GM12878 (cell line): ENCODE data around the gene LRP8. TPM values are rescaled to one million over a fixed set of nuclear protein-coding genes. Genes with fewer than 3 reads are reported as not detected.
A peak's percentile ranks its signal among the peaks of the same experiment; 100 is the strongest.

Experiments used
- ATAC-seq: fragments of 200-7000 bp; cut with Tn5 transposase; 3 replicates; pipeline ENCODE4 v1.9.1; 2020; ENCODE audit warnings: mild to moderate bottlenecking, moderate library complexity
- BruUV-seq: library from RNA; stranded (reverse); fragments of 400-500 nt; replicated peaks from 2 replicates; lab custom pipeline; 2021; lab: Mats Ljungman, UMichigan
- CTCF ChIA-PET: fragments of 300-600 bp; sonication (Branson Sonifier 250); formaldehyde crosslinking; extraction: SDS; loops from one replicate; lab custom pipeline; 2021; ENCODE audit warnings: inconsistent platforms; lab: Yijun Ruan, JAX
- POLR2A ChIA-PET: fragments of 350-600 bp; formaldehyde crosslinking; extraction: SDS; loops from one replicate; lab custom pipeline; 2021; ENCODE audit warnings: inconsistent platforms; lab: Charles Lee
- RAD21 ChIA-PET: fragments of 300-600 bp; sonication (Branson Sonifier 250); formaldehyde crosslinking; loops from one replicate; lab custom pipeline; 2023; ENCODE audit warnings: antibody characterized with exemption; ENCODE audit not compliant: unreplicated experiment; lab: Charles Lee
- SMC1A ChIA-PET: fragments of 300-600 bp; sonication (Branson Sonifier 250); formaldehyde crosslinking; loops from one replicate; lab custom pipeline; 2023; ENCODE audit not compliant: unreplicated experiment, uncharacterized antibody; lab: Charles Lee
- DNase-seq: peaks from one replicate; pipeline ENCODE4 v3.0.0-alpha.2; 2011; ENCODE audit warnings: low read depth, low spot score
- FAIRE-seq: peaks from 3 replicates; lab custom pipeline; 2011; peaks lifted over from hg19 to GRCh38; lab: Jason Lieb, UNC
- H2AFZ ChIP-seq: 2 replicates; pipeline ENCODE4 v1.6.0; 2011; ENCODE audit warnings: low read depth, low read length, control low read depth; ENCODE audit not compliant: control insufficient read depth
- H3K27ac ChIP-seq: 2 replicates; pipeline ENCODE4 v1.5.1; 2011; ENCODE audit warnings: control low read depth; ENCODE audit not compliant: control insufficient read depth, insufficient read depth
- H3K27me3 ChIP-seq, 2 experiments: replicated peaks in 1 of 2; 2 replicates each; pipeline versions ENCODE4 v1.6.0 to v1.6.1; 2011; ENCODE audit warnings: low read length in 1 of 2; ENCODE audit not compliant: control insufficient read depth in 2 of 2, insufficient read depth in 2 of 2
- H3K36me3 ChIP-seq, 2 experiments: 2 replicates each; pipeline ENCODE4 v1.5.1; 2011; ENCODE audit warnings: low read length in 1 of 2; ENCODE audit not compliant: control insufficient read depth in 2 of 2, insufficient read depth in 2 of 2
- H3K4me1 ChIP-seq: 2 replicates; pipeline ENCODE4 v1.6.1; 2011; ENCODE audit warnings: mild to moderate bottlenecking, low read length, moderate library complexity, mixed read lengths; ENCODE audit not compliant: control insufficient read depth, insufficient read depth
- H3K4me2 ChIP-seq: 2 replicates; pipeline ENCODE4 v1.6.0; 2011; ENCODE audit warnings: control low read depth; ENCODE audit not compliant: control insufficient read depth, insufficient read depth
- H3K4me3 ChIP-seq: fragments of 200-600 bp; sonication (generic); 2 replicates; pipeline ENCODE4 v1.5.1; 2016
- H3K79me2 ChIP-seq: 2 replicates; pipeline ENCODE4 v1.6.0; 2011; ENCODE audit warnings: low read length; ENCODE audit not compliant: control insufficient read depth, insufficient read depth
- H3K9ac ChIP-seq: 2 replicates; pipeline ENCODE4 v1.8.0; 2011; ENCODE audit warnings: low read length, control low read depth, mixed read lengths; ENCODE audit not compliant: control insufficient read depth, insufficient read depth
- H3K9me3 ChIP-seq: replicated peaks from 3 replicates; pipeline ENCODE4 v1.5.1; 2011; ENCODE audit warnings: mild to moderate bottlenecking, low read length; ENCODE audit not compliant: control insufficient read depth, insufficient read depth
- H4K20me1 ChIP-seq: 2 replicates; pipeline ENCODE4 v1.6.0; 2011; ENCODE audit not compliant: control insufficient read depth, insufficient read depth
- BACH1 ChIP-seq: fragments of 450-650 bp; IDR thresholded peaks from 2 replicates; pipeline ENCODE4 v1.6.1; 2017; ENCODE audit warnings: mild to moderate bottlenecking, borderline replicate concordance
- CBX5 ChIP-seq: sonication (generic); IDR thresholded peaks from 2 replicates; pipeline ENCODE4 v1.6.1; 2016; ENCODE audit warnings: low read depth, moderate library complexity, mild to moderate bottlenecking, inconsistent platforms
- CHD2 ChIP-seq: IDR thresholded peaks from 2 replicates; pipeline ENCODE4 v1.6.1; 2011; ENCODE audit warnings: low read depth, low read length, improper control_type of control experiment, borderline replicate concordance
- FOS ChIP-seq: IDR thresholded peaks from 3 replicates; pipeline ENCODE4 v1.6.1; 2011; ENCODE audit warnings: borderline replicate concordance; ENCODE audit not compliant: insufficient read length; ENCODE audit errors: extremely low read depth
- FOXM1 ChIP-seq: IDR thresholded peaks from 2 replicates; pipeline ENCODE4 v1.6.1; 2012; ENCODE audit warnings: low read depth, mild to moderate bottlenecking, inconsistent platforms, low read length, moderate library complexity
- NFIC ChIP-seq: IDR thresholded peaks from 2 replicates; pipeline ENCODE4 v1.6.1; 2012; ENCODE audit warnings: low read depth, mild to moderate bottlenecking, inconsistent platforms, low read length, moderate library complexity
- RAD21 ChIP-seq: IDR thresholded peaks from 2 replicates; pipeline ENCODE4 v1.6.1; 2011; ENCODE audit warnings: mild to moderate bottlenecking, low read depth, low read length, moderate library complexity; ENCODE audit not compliant: insufficient read depth
- RB1 ChIP-seq: fragments of 450-650 bp; formaldehyde crosslinking; IDR thresholded peaks from 2 replicates; pipeline ENCODE4 v1.6.1; 2017; ENCODE audit warnings: mild to moderate bottlenecking, borderline replicate concordance
- RBBP5 ChIP-seq: fragments of 200-600 bp; sonication (generic); conservative IDR thresholded peaks from 2 replicates; pipeline ENCODE4 v1.6.1; 2016
- RUNX3 ChIP-seq: IDR thresholded peaks from 2 replicates; pipeline ENCODE4 v1.6.1; 2012; ENCODE audit warnings: low read length, inconsistent platforms
- ZNF24 ChIP-seq: fragments of 450-650 bp; IDR thresholded peaks from 2 replicates; pipeline ENCODE4 v1.6.1; 2017; ENCODE audit warnings: antibody characterized with exemption, mild to moderate bottlenecking
- WGBS: methylation state at CpG from one replicate; pipeline ENCODE4 v1.1.6; 2016; ENCODE audit warnings: low lambda C conversion rate; ENCODE audit not compliant: insufficient replicate concordance, insufficient coverage; ENCODE audit errors: missing lambda C conversion rate; 5-methylcytosine and 5-hydroxymethylcytosine counted together
- in situ Hi-C: fragments of 300-500 bp; cut with MboI; formaldehyde crosslinking; loops from 9 replicates; pipeline ENCODE4 v1.14.3; 2018; ENCODE audit warnings: mixed read lengths
- intact Hi-C: fragments of 100-400 bp; cut with micrococcal nuclease; formaldehyde crosslinking; loops from one replicate; pipeline ENCODE4 v1.14.2; 2022; ENCODE audit not compliant: unreplicated experiment
- polyA plus RNA-seq, 11 experiments: library from polyadenylated mRNA; depleted of rRNA in 4 of 11; unstranded in 6 of 11; stranded (reverse) in 5 of 11; fragments of >200 nt; fragmentation: Nextera tagmentation in 4 of 11; fragmentation: Illumina TruSeq in 1 of 11; extraction: Ambion mirVana in 4 of 11; extraction: Trizol in 1 of 11; gene quantifications; 1 replicate in 1 of 11; 2 replicates in 10 of 11; pipeline versions ENCODE4 v1.2.1 to v1.2.3, GENCODE V29; 2011 to 2016; ENCODE audit warnings: inconsistent platforms in 2 of 11, missing spikeins in 2 of 11, low read depth in 1 of 11
- total RNA-seq, 4 experiments: library from RNA; depleted of rRNA in 3 of 4; stranded (reverse); fragments of >200 nt in 3 of 4; fragmentation: Illumina TruSeq in 1 of 4; extraction: Trizol in 1 of 4; gene quantifications; 2 replicates each; pipeline versions ENCODE4 v1.2.1 to v1.2.3, GENCODE V29; 2013 to 2021
- TF ChIP-seq, protein P1 (sequence below): fragments of 450-650 bp; formaldehyde crosslinking; IDR thresholded peaks from 2 replicates; pipeline ENCODE4 v1.4.0; 2020; ENCODE audit warnings: mild to moderate bottlenecking, moderate library complexity
- TF ChIP-seq, protein P2 (sequence below), 3 experiments: IDR thresholded peaks in 2 of 3; conservative IDR thresholded peaks in 1 of 3; 2 replicates each; pipeline ENCODE4 v1.5.1; 2011; ENCODE audit warnings: low read depth in 3 of 3, low read length in 3 of 3, mild to moderate bottlenecking in 3 of 3, control low read depth in 2 of 3, moderate library complexity in 2 of 3, inconsistent platforms in 1 of 3, mixed read lengths in 1 of 3; ENCODE audit not compliant: control insufficient read depth in 2 of 3, insufficient read depth in 1 of 3; ENCODE audit errors: extremely low read depth in 1 of 3
- TF ChIP-seq, protein P3 (sequence below): IDR thresholded peaks from 2 replicates; pipeline ENCODE4 v1.6.1; 2011; ENCODE audit warnings: low read depth, mild to moderate bottlenecking, low read length, moderate library complexity, borderline replicate concordance; ENCODE audit errors: extremely low read depth
- TF ChIP-seq, protein P4 (sequence below): IDR thresholded peaks from 2 replicates; pipeline ENCODE4 v1.6.1; 2012; ENCODE audit warnings: mild to moderate bottlenecking, low read depth, low read length

Gene LRP8
- total and polyA plus RNA-seq, 10 of the 15 experiments (the other 5 are each of a cell fraction or from before 2014, with no cell fraction given): 2.8 to 40.5 (median 22.3) TPM

DNA sequence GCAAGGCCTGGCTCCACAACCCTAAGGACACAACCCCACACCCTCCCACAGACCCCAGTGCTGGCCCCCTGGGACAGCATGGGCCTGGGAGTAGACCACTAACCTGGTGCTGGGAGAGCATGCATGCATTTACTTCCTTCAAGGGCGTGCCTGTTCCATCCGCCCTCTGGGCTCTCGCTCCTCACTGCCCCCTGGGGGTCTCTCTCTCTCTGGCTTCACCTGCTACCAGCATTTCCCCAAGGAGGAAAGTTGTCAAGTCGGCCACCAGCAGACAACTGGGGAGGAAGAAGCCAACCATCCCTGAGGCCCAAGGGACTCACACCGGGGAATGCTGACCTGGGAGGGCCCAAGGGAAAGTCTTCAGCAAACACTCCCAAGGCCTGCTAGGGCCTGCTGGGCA, 6.5 kb downstream of the LRP8 start:
- H2AFZ ChIP-seq: no peak overlapping the region
- no peaks in the 10 kb centered on the region for H3K9me3 ChIP-seq
- no peak for ATAC-seq
- FAIRE-seq: no peak
- SMC1A ChIA-PET: interaction anchor here (1.8 kb wide), 1 partner anchor 35 kb away, joined by 4 read pairs; no protein-coding TSS in a partner anchor
- peaks cover 19% of the 10 kb centered on the region for H3K4me1 ChIP-seq
- in situ Hi-C loops (no loop called here), intact Hi-C loops (no loop called here)
- CTCF ChIA-PET: interaction anchor here (0.9 to 2.3 kb wide), 3 partner anchors 43 to 82 kb away, joined by 3 to 8 read pairs (median 4); no protein-coding TSS in a partner anchor
- WGBS: 61% methylated on average over 5 of the region's 5 CpGs
- no peak overlapping the region for H3K27ac ChIP-seq
- RAD21 ChIA-PET: interaction anchor here (1.7 kb wide), 1 partner anchor 25 kb away, joined by 5 read pairs; no protein-coding TSS in a partner anchor
- DNase-seq: no peak
- no peak overlapping the region for H3K4me2 ChIP-seq
- BruUV-seq: no TSS peak
- no peak overlapping the region for H3K9ac ChIP-seq
- peaks cover 28 to 30% of the 10 kb centered on the region in 2 experiments for H3K36me3 ChIP-seq
- H3K79me2 ChIP-seq: peaks cover 39% of the 10 kb centered on the region
- H4K20me1 ChIP-seq: no peaks in the 10 kb centered on the region
- no peaks in the 10 kb centered on the region for H3K27me3 ChIP-seq
- POLR2A ChIA-PET: interaction anchor here (1.0 kb wide), 1 partner anchor 46 kb away, joined by 3 read pairs; no protein-coding TSS in a partner anchor
- no peak overlapping the region for H3K4me3 ChIP-seq
- TF ChIP-seq FOS (no peak), NFIC (no peak), ZNF24 (no peak), BACH1 (no peak), FOXM1 (no peak), RUNX3 (no peak), CHD2 (no peak), CBX5 (no peak), RAD21 (0 out of 2 replicates have a peak, but pooled peaks have one; percentile 22), RBBP5 (no peak), RB1 (no peak)
- TF ChIP-seq, protein P1, sequence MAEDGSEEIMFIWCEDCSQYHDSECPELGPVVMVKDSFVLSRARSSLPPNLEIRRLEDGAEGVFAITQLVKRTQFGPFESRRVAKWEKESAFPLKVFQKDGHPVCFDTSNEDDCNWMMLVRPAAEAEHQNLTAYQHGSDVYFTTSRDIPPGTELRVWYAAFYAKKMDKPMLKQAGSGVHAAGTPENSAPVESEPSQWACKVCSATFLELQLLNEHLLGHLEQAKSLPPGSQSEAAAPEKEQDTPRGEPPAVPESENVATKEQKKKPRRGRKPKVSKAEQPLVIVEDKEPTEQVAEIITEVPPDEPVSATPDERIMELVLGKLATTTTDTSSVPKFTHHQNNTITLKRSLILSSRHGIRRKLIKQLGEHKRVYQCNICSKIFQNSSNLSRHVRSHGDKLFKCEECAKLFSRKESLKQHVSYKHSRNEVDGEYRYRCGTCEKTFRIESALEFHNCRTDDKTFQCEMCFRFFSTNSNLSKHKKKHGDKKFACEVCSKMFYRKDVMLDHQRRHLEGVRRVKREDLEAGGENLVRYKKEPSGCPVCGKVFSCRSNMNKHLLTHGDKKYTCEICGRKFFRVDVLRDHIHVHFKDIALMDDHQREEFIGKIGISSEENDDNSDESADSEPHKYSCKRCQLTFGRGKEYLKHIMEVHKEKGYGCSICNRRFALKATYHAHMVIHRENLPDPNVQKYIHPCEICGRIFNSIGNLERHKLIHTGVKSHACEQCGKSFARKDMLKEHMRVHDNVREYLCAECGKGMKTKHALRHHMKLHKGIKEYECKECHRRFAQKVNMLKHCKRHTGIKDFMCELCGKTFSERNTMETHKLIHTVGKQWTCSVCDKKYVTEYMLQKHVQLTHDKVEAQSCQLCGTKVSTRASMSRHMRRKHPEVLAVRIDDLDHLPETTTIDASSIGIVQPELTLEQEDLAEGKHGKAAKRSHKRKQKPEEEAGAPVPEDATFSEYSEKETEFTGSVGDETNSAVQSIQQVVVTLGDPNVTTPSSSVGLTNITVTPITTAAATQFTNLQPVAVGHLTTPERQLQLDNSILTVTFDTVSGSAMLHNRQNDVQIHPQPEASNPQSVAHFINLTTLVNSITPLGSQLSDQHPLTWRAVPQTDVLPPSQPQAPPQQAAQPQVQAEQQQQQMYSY (CRISPR knock-in tag): no peak
- TF ChIP-seq, protein P2, sequence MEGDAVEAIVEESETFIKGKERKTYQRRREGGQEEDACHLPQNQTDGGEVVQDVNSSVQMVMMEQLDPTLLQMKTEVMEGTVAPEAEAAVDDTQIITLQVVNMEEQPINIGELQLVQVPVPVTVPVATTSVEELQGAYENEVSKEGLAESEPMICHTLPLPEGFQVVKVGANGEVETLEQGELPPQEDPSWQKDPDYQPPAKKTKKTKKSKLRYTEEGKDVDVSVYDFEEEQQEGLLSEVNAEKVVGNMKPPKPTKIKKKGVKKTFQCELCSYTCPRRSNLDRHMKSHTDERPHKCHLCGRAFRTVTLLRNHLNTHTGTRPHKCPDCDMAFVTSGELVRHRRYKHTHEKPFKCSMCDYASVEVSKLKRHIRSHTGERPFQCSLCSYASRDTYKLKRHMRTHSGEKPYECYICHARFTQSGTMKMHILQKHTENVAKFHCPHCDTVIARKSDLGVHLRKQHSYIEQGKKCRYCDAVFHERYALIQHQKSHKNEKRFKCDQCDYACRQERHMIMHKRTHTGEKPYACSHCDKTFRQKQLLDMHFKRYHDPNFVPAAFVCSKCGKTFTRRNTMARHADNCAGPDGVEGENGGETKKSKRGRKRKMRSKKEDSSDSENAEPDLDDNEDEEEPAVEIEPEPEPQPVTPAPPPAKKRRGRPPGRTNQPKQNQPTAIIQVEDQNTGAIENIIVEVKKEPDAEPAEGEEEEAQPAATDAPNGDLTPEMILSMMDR (IDR thresholded peaks at IDR 0.05 in 2 of 3, conservative IDR thresholded peaks at IDR 0.05 in 1 of 3; ENCODE audit: control insufficient read depth in 2 of 3, extremely low read depth in 1 of 3, insufficient read depth in 1 of 3, low read depth in 3 of 3, low read length in 3 of 3): peak; percentile 20 to 33 (median 25); a peak in 4 of 6 replicates
- TF ChIP-seq, protein P3, sequence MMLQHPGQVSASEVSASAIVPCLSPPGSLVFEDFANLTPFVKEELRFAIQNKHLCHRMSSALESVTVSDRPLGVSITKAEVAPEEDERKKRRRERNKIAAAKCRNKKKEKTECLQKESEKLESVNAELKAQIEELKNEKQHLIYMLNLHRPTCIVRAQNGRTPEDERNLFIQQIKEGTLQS: no peak
- TF ChIP-seq, protein P4, sequence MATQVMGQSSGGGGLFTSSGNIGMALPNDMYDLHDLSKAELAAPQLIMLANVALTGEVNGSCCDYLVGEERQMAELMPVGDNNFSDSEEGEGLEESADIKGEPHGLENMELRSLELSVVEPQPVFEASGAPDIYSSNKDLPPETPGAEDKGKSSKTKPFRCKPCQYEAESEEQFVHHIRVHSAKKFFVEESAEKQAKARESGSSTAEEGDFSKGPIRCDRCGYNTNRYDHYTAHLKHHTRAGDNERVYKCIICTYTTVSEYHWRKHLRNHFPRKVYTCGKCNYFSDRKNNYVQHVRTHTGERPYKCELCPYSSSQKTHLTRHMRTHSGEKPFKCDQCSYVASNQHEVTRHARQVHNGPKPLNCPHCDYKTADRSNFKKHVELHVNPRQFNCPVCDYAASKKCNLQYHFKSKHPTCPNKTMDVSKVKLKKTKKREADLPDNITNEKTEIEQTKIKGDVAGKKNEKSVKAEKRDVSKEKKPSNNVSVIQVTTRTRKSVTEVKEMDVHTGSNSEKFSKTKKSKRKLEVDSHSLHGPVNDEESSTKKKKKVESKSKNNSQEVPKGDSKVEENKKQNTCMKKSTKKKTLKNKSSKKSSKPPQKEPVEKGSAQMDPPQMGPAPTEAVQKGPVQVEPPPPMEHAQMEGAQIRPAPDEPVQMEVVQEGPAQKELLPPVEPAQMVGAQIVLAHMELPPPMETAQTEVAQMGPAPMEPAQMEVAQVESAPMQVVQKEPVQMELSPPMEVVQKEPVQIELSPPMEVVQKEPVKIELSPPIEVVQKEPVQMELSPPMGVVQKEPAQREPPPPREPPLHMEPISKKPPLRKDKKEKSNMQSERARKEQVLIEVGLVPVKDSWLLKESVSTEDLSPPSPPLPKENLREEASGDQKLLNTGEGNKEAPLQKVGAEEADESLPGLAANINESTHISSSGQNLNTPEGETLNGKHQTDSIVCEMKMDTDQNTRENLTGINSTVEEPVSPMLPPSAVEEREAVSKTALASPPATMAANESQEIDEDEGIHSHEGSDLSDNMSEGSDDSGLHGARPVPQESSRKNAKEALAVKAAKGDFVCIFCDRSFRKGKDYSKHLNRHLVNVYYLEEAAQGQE: no peak
